GM04504 (cell line): ENCODE data around the gene TOP2B.
A peak's percentile ranks its signal among the peaks of the same experiment; 100 is the strongest.

Source experiments
- DNase-seq: peaks from one replicate; pipeline ENCODE4 v3.0.0-alpha.2; 2012; ENCODE audit warnings: low read depth

The TOP2B gene

GRCh38 chr3:25674670-25675069, 10.0 kb upstream of the TOP2B start:
- DNase-seq: no peak

- no peak for DNase-seq
These were observed 9.1 kb upstream of the TOP2B start for GRCh38 chr3:25673738-25674298.

GRCh38 chr3:25665315-25666280, 891 bp upstream of the TOP2B start:
- DNase-seq: no peak

- DNase-seq: no peak
These were observed 567 bp downstream of the TOP2B start for GRCh38 chr3:25663869-25664811.

GRCh38 chr3:25663347-25663868, 1.3 kb downstream of the TOP2B start:
- no peak for DNase-seq

GRCh38 chr3:25662736-25663320, 1.9 kb downstream of the TOP2B start:
- no peak for DNase-seq

- DNase-seq: no peak
These were observed 2.8 kb downstream of the TOP2B start for GRCh38 chr3:25661694-25662437.

- DNase-seq: no peak
These were observed 5.9 kb downstream of the TOP2B start for GRCh38 chr3:25658836-25659235.

GRCh38 chr3:25657293-25657692, 7.4 kb downstream of the TOP2B start:
- no peak for DNase-seq

- DNase-seq: no peak
These were observed 9.0 kb downstream of the TOP2B start for GRCh38 chr3:25655659-25656058.

GRCh38 chr3:25654576-25654975, 10.1 kb downstream of the TOP2B start:
- DNase-seq: no peak

- no peak for DNase-seq
These were observed 11.4 kb downstream of the TOP2B start for GRCh38 chr3:25653322-25653721.

- DNase-seq: no peak
These were observed 11.8 kb downstream of the TOP2B start for GRCh38 chr3:25652921-25653320.

- DNase-seq: no peak
These were observed 15.5 kb downstream of the TOP2B start for GRCh38 chr3:25648925-25649830.

GRCh38 chr3:25648107-25648535, 16.6 kb downstream of the TOP2B start:
- peak; percentile 54 for DNase-seq

- DNase-seq: no peak
These were observed 29.7 kb downstream of the TOP2B start for GRCh38 chr3:25635038-25635437.

GRCh38 chr3:25633919-25634318, 30.8 kb downstream of the TOP2B start:
- DNase-seq: no peak

GRCh38 chr3:25631989-25632388, 32.7 kb downstream of the TOP2B start:
- DNase-seq: no peak

GRCh38 chr3:25621087-25621486, 43.6 kb downstream of the TOP2B start:
- no peak for DNase-seq

- DNase-seq: no peak
These were observed 44.2 kb downstream of the TOP2B start for GRCh38 chr3:25620493-25620892.
